Spinal cord (tissue), 10 donors: ENCODE measurements around the gene MYO15B. TPM values are rescaled to one million over a fixed set of nuclear protein-coding genes. Genes with fewer than 3 reads are reported as not detected.
"Not testable (repeated sequence)": the region's sequence is repeated elsewhere in the genome, so short reads cannot be mapped to it uniquely, and the experiment has no call there.

Experiments
- DNase-seq, 6 donors: peaks; one replicate each; pipeline versions ENCODE4 v3.0.0 to v3.0.0-alpha.2; 2013 to 2015; ENCODE audit warnings: low spot score in 6 of 6, low read depth in 4 of 6
- H3K27ac ChIP-seq: one replicate; pipeline ENCODE4 v1.5.1; 2013; ENCODE audit warnings: low read depth, low read length, control low read depth
- H3K27me3 ChIP-seq: one replicate; pipeline ENCODE4 v1.6.1; 2013; ENCODE audit warnings: low read length; ENCODE audit not compliant: control insufficient read depth, insufficient read depth
- H3K36me3 ChIP-seq: one replicate; pipeline ENCODE4 v1.6.1; 2013; ENCODE audit warnings: low read length; ENCODE audit not compliant: control insufficient read depth, insufficient read depth
- H3K4me1 ChIP-seq: one replicate; pipeline ENCODE4 v1.6.1; 2013; ENCODE audit warnings: low read length; ENCODE audit not compliant: control insufficient read depth, insufficient read depth
- H3K4me3 ChIP-seq: one replicate; pipeline ENCODE4 v1.5.1; 2013; ENCODE audit warnings: low read depth, low read length, control low read depth
- H3K9me3 ChIP-seq: one replicate; pipeline ENCODE4 v1.6.1; 2013; ENCODE audit warnings: low read length; ENCODE audit not compliant: control insufficient read depth, insufficient read depth
- WGBS: methylation state at CpG from one replicate; pipeline ENCODE4 v1.1.5; 2013; ENCODE audit warnings: missing lambda C conversion rate; ENCODE audit not compliant: insufficient coverage; 5-methylcytosine and 5-hydroxymethylcytosine counted together
- polyA plus RNA-seq, 2 donors: library from polyadenylated mRNA; unstranded; fragments of 120-200 nt; gene quantifications; one replicate each; pipeline ENCODE4 v1.2.1, GENCODE V29; 2013; ENCODE audit not compliant: insufficient read length in 2 of 2
- total RNA-seq, 2 donors: library from RNA; depleted of rRNA in 1 of 2; stranded (reverse); fragments of 120-200 nt in 1 of 2; fragments of >200 nt in 1 of 2; gene quantifications; one replicate each; pipeline versions ENCODE4 v1.2.3 to v1.2.4, GENCODE V29; 2013 to 2014
- donor health status: healthy.

The MYO15B gene
- total and polyA plus RNA-seq, 4 donors = 38.9 to 148 (median 98.8) TPM

DNA sequence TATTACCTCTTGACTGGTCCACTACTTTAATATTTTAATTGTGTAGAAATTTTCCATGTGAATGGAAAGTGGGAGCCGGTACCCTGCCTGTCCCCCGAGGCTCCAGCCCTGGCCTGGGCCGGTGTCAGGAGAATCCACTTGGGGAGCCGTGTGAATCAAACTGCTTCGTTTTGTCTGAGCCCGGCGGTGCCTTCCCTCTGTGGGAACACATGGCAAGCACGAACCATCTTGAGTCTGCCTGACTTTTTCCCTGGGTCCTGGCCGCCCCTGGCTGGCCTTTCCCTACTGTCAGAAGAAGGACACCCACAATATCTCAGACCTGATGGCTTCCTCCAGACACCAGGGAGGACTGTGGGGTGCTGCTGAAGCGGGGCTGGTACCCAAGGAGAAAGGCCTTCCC, 12.4 kb upstream of the MYO15B start:
- no peak for DNase-seq
- Histone ChIP-seq H3K27ac (no peak overlapping the region), H3K36me3 (peaks cover 19% of the 10 kb centered on the region), H3K27me3 (no peaks in the 10 kb centered on the region), H3K4me3 (no peak overlapping the region), H3K9me3 (no peaks in the 10 kb centered on the region), H3K4me1 (no peaks in the 10 kb centered on the region)
- 80% methylated on average over 10 of the region's 10 CpGs for WGBS

DNA sequence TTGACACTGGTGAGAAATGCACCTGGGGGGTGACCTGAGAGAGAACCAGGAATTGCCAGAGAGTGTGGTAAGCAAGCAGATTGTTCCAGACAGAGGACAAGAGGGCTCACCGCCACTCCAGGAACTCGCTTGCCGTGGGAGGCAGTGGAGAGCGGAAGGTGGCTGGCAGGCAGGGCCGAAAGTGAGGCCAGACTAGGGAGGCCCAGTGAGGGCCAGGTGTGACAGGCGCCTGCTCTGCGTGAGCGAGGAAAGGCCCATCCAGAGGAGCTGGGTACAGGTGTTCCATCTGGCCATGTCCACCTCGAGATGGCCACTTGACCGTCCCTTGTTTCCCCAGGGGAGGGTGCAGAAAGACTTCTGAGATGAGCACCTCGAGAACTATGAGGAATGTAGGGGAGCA, 11.9 kb upstream of the MYO15B start:
- Histone ChIP-seq H3K36me3 (peaks cover 17% of the 10 kb centered on the region), H3K4me1 (no peaks in the 10 kb centered on the region), H3K27me3 (no peaks in the 10 kb centered on the region), H3K27ac (no peak overlapping the region), H3K9me3 (no peaks in the 10 kb centered on the region), H3K4me3 (no peak overlapping the region)
- DNase-seq = no peak
- 95% methylated on average over 11 of the region's 11 CpGs for WGBS

DNA sequence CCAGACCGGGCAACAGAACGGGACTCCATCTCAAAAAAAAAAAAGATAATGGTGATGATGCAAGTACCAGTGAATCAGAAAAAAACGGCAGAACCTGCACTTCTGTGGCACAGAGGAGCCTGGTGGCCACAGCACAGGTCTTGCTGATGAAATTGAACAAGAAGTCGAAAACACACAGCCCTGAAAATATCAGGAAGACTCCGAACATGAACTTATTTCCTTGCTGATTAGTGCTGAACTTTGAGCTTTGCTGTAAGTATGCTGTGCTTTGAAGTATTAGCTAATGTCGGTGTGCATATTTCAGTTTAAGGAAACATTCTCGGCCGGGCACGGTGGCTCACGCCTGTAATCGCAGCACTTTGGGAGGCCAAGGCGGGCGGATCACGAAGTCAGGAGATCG, 10.9 kb upstream of the MYO15B start:
- H3K27me3 ChIP-seq = no peaks in the 10 kb centered on the region
- DNase-seq = no peak
- H3K36me3 ChIP-seq = peaks cover 15% of the 10 kb centered on the region
- H3K4me1 ChIP-seq = no peaks in the 10 kb centered on the region
- no peak overlapping the region for H3K4me3 ChIP-seq
- H3K9me3 ChIP-seq = no peaks in the 10 kb centered on the region
- H3K27ac ChIP-seq = no peak overlapping the region
- WGBS = 91% methylated on average over 3 of the region's 15 CpGs

DNA sequence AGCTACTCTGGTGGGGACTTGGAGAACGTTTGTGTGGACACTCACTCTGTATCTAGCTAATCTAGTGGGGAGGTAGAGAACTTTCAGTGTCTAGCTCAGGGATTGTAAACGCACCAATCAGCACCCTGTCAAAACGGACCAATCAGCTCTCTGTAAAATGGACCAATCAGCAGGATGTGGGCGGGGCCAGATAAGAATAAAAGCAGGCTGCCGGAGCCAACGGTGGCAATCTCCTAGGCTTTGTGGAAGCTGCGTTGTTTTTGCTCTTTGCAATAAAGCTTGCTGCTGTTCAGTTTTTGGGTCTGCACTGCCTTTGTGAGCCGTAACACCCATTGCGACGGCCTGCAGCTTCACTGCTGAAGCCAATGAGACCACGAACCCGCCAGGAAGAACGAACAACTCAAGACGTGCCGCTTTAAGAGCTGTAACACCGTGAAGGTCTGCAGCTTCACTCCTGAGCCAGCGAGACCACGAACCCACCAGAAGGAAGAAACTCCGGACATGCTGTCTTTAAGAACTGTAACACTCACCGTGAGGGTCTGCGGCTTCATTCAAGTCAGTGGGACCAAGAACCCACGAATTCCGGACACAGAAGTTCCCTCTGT, 6.4 kb upstream of the MYO15B start:
- not testable (repeated sequence) for H3K27me3 ChIP-seq, H3K9me3 ChIP-seq, H3K27ac ChIP-seq, DNase-seq, H3K4me1 ChIP-seq, H3K4me3 ChIP-seq, H3K36me3 ChIP-seq
- WGBS = 92% methylated on average over 22 of the region's 23 CpGs

DNA sequence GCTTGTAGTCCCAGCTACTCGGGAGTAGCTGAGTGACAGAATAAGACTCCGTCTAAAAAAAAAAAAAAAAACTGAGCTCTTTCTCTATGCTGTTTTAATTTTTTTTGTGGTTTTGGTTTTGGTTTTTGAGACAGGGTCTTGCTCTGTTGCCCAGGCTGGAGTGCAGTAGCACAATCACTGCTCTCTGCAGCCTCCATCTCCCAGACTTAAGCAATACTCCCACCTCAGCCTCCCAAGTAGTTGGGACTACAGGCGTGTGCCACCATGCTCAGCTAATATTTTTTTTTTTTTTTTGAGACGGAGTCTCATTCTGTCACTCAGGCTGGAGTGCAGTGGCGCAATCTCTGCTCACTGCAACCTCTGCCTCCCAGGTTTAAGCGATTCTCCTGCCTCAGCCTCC, 4.4 kb upstream of the MYO15B start:
- not testable (repeated sequence) for H3K36me3 ChIP-seq
- 100% methylated on average over 2 of the region's 6 CpGs for WGBS

DNA sequence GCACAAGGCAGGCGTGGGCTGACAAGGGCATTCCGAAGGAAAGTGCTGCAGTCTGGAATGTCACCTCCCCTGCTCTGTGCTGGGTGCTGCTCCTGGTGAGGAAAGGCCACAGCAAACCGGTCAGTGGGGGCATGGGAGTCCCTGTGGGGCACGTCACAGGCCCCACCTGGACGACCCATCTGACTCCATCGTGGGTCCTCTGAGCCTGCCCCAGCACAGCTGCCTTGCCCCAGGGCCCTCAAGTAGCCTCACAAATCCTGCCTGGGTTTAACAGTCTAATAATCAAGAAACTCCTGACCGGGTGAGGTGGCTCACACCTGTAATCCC, 2.8 kb upstream of the MYO15B start:
- H3K27ac ChIP-seq = no peak overlapping the region
- 81% methylated on average over 7 of the region's 7 CpGs for WGBS
- no peak overlapping the region for H3K4me3 ChIP-seq
- peaks cover 23% of the 10 kb centered on the region for H3K4me1 ChIP-seq
- H3K36me3 ChIP-seq = no peaks in the 10 kb centered on the region
- DNase-seq = no peak
- H3K9me3 ChIP-seq = no peaks in the 10 kb centered on the region
- no peaks in the 10 kb centered on the region for H3K27me3 ChIP-seq

More for the DNA sequence above, 4.4 kb upstream of the MYO15B start:
- not testable (repeated sequence) for H3K9me3 ChIP-seq, H3K27me3 ChIP-seq, H3K27ac ChIP-seq, H3K4me3 ChIP-seq, DNase-seq
- H3K4me1 ChIP-seq = peaks cover 12% of the 10 kb centered on the region

DNA sequence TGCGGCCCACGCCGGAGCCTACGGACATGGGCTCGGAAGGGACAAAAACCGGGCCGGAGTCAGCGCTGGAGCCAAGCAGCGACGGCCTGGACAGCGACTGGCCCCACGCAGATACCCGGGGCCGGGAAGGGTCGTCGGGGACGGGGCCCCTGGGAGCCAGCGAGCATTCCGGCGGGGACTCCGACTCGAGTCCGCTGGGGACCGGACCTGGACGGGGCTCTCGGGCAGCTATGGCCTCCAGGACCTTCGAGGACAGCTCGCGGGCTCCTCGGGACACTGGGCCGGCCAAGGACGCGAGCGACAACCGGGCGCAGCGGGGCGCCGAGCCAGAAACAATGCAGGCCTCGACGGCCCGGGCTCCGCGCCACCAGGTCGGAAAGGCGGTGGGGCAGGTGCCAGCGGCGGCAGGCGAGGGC, 1.0 kb downstream of the MYO15B start:
- Histone ChIP-seq H3K9me3 (no peaks in the 10 kb centered on the region), H3K4me1 (peaks cover 33% of the 10 kb centered on the region), H3K27me3 (no peaks in the 10 kb centered on the region), H3K27ac (peak overlapping the region; percentile 86), H3K4me3 (peak overlapping the region; percentile 55), H3K36me3 (peaks cover 26% of the 10 kb centered on the region)
- 3% methylated on average over 49 of the region's 49 CpGs for WGBS
- DNase-seq = peak in 3 of 6 donors; percentile 7 to 19 (median 15)

DNA sequence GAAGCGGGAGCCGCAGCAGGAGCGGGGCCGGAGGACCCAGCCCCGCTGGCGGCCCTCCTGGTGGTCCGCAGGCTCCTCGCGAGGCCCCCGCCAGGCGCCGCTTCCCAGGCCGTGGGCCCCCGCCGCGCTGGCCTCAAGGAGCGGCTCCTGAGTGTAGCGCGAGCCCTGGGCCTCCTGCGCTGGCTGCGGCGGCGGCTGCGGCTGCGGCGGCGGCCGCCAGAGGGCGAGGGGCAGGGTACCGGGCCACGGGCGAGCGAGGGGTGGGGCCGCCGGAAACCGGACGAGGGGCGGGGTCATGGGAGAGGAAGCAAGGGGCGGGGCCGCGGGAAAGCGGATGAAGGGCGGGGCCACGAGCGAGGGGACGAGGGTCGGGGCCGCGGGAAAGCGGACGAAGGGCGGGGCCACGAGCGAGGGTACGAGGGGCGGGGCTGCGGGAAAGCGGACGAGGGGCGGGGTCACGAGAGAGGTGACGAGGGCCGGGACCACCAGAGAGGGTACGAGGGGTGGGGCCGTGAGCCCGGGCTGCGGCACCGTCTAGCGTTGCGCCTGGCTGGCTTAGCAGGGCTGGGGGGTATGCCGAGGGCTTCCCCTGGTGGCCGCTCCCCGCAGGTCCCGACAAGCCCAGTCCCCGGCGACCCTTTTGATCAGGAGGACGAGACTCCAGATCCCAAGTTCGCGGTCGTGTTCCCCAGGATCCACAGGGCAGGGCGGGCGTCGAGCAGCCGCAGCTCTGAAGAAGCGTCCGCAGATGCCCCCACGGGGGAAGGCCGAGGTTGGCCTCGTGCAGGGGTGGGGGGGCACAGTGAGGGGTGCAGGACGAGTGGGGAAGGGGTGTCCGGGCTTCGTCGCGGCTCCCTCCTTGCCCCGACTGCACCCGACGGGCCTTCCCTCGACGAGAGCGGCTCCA, 1.7 kb downstream of the MYO15B start:
- Histone ChIP-seq H3K27me3 (no peaks in the 10 kb centered on the region), H3K36me3 (peaks cover 26% of the 10 kb centered on the region), H3K9me3 (no peaks in the 10 kb centered on the region), H3K4me1 (peaks cover 33% of the 10 kb centered on the region), H3K27ac (peak overlapping the region; percentile 57), H3K4me3 (peak overlapping the region; percentile 55)
- DNase-seq = peak; percentile 33 to 97 (median 83)
- WGBS = 4% methylated on average over 96 of the region's 100 CpGs

DNA sequence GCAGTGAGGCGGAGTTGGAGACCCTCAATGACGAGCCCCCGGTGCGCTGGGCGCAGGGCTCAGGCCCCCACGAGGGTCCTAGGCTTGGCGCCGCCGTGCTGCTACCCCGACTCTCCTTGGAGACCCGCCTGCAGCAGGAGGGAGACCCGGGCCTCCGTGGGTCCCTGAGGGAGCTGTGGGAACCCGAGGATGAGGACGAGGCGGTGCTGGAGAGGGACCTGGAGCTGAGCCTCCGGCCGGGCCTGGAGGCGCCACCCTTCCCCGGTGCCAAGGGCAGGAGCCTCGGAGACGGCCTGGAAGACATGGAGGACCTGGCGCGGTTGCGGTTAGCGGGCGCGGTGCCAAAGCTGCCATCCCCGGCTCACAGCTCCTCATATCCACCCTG, 2.3 kb downstream of the MYO15B start:
- no peak overlapping the region for H3K27ac ChIP-seq
- peaks cover 26% of the 10 kb centered on the region for H3K36me3 ChIP-seq
- peak overlapping the region; percentile 51 for H3K4me3 ChIP-seq
- H3K27me3 ChIP-seq = no peaks in the 10 kb centered on the region
- peaks cover 33% of the 10 kb centered on the region for H3K4me1 ChIP-seq
- WGBS = 62% methylated on average over 27 of the region's 29 CpGs
- H3K9me3 ChIP-seq = no peaks in the 10 kb centered on the region
- peak in 2 of 6 donors; percentile 14 to 36 for DNase-seq

DNA sequence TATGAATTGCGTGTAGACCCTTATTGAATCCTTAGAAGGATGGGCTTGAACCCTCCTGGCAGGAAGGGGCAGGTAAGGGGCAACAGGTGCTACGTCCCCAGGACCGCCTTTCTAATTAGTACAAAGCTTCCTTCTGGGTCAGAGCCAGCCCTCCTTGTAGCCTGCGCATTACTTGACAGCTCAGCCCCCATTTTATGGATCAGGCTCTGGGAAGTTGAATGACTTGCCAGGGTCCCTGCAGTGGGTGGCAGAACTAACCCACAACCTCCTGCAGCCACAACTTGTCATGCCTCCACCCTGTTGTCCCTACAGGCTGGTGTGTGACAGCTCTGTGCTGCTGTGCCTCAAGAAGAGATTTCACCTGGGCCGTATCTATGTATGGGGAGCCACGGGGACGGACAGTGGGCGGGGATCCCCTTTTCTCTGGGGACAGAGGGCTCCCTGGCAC, 2.7 kb downstream of the MYO15B start:
- H3K36me3 ChIP-seq = peaks cover 26% of the 10 kb centered on the region
- H3K27me3 ChIP-seq = no peaks in the 10 kb centered on the region
- no peak overlapping the region for H3K27ac ChIP-seq
- WGBS = 89% methylated on average over 6 of the region's 8 CpGs
- peaks cover 33% of the 10 kb centered on the region for H3K4me1 ChIP-seq
- no peak overlapping the region for H3K4me3 ChIP-seq
- H3K9me3 ChIP-seq = no peaks in the 10 kb centered on the region
- DNase-seq = no peak
